Body of pancreas (tissue), 4 donors: Measurements from ENCODE around the gene S100P. TPM values are rescaled to one million over a fixed set of nuclear protein-coding genes. Genes with fewer than 3 reads are reported as not detected.

Source experiments
- ATAC-seq: fragments of 150-250 bp; one replicate; pipeline ENCODE4 v1.9.1; 2016
- DNase-seq, 4 donors: peaks; one replicate each; pipeline ENCODE4 v3.0.0-alpha.2; 2019
- H3K27ac ChIP-seq, 4 donors: fragments of 200-600 bp; sonication (generic); 1 replicate in 3 of 4; 2 replicates in 1 of 4; pipeline versions ENCODE4 v1.5.1 to v1.6.1; 2016 to 2019; ENCODE audit warnings: mild to moderate bottlenecking in 1 of 4, mixed read lengths in 1 of 4, moderate library complexity in 1 of 4
- H3K27me3 ChIP-seq, 2 donors: fragments of 200-600 bp; sonication (generic); one replicate each; pipeline ENCODE4 v1.6.0; 2016; ENCODE audit warnings: mild to moderate bottlenecking in 1 of 2
- H3K36me3 ChIP-seq, 2 donors: fragments of 200-600 bp; sonication (generic); replicated peaks in 1 of 2; 2 replicates each; pipeline ENCODE4 v1.5.1; 2016; ENCODE audit warnings: low read depth in 2 of 2; ENCODE audit not compliant: insufficient read depth in 1 of 2
- H3K4me1 ChIP-seq: fragments of 200-600 bp; sonication (generic); one replicate; pipeline ENCODE4 v1.6.0; 2016
- H3K4me3 ChIP-seq, 2 donors: fragments of 200-600 bp; sonication (generic); 1 replicate in 1 of 2; 2 replicates in 1 of 2; pipeline ENCODE4 v1.5.1; 2016 to 2019
- H3K9me3 ChIP-seq, 3 donors: fragments of 200-600 bp; sonication (generic); 1 replicate in 2 of 3; 2 replicates in 1 of 3; pipeline ENCODE4 v1.5.1; 2016
- POLR2A ChIP-seq, 3 donors: fragments of 450-650 bp; IDR thresholded peaks; one replicate each; pipeline ENCODE4 v1.6.1; 2016; ENCODE audit warnings: antibody characterized with exemption in 3 of 3, mild to moderate bottlenecking in 2 of 3
- WGBS, 2 donors: methylation state at CpG; one replicate each; pipeline ENCODE4 v1.1.5; 2017; 5-methylcytosine and 5-hydroxymethylcytosine counted together
- intact Hi-C: fragments of 100-400 bp; cut with DNase I; formaldehyde crosslinking; loops from one replicate; pipeline ENCODE4 v1.15.1; 2023
- total RNA-seq, 2 donors: library from RNA; depleted of rRNA; stranded (reverse); fragments of >200 nt; gene quantifications; one replicate each; pipeline ENCODE4 v1.1.0, GENCODE V29; 2016
- TF ChIP-seq, protein P1 (sequence below), 7 experiments: fragments of 450-650 bp in 4 of 7; fragments of 200-600 bp in 3 of 7; sonication (generic) in 3 of 7; IDR thresholded peaks; one replicate each; pipeline ENCODE4 v1.5.1; 2016 to 2019; ENCODE audit warnings: antibody characterized with exemption in 7 of 7

S100P gene
- total RNA-seq, 2 donors from 2014 or later = 1.0 TPM; not detected in 1

DNA sequence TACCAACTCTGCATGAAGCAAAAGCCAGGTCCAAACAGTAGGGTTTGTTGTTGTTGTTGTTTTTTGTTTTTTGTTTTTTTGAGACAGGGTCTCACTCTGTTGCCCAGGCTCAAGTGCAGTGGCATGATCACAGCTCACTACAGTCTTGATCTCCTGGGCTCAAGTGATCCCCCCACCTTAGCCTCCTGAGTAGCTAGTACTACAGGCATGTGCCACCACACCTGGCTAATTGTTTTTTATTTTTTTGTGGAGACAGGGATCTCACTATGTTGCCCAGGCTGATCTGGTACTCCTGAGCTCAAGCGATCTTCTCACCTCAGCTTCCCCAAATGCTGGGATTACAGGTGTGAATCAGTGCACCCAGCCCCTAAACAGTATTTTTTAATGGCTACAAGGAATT is 6.2 kb downstream of the S100P start:
- Histone ChIP-seq H3K4me1 (peaks cover 14% of the 10 kb centered on the region), H3K27ac (no peak overlapping the region), H3K27me3 (no peaks in the 10 kb centered on the region), H3K9me3 (no peaks in the 10 kb centered on the region), H3K4me3 (no peak overlapping the region), H3K36me3 (no peaks in the 10 kb centered on the region)
- DNase-seq = no peak
- no peak for ATAC-seq
- 96 to 100% methylated on average over 1 of the region's 1 CpG for WGBS, 2 donors
- intact Hi-C loops = no loop called here
- no peak for TF ChIP-seq POLR2A (IDR thresholded peaks at IDR 0.05)
- TF ChIP-seq, protein P1, sequence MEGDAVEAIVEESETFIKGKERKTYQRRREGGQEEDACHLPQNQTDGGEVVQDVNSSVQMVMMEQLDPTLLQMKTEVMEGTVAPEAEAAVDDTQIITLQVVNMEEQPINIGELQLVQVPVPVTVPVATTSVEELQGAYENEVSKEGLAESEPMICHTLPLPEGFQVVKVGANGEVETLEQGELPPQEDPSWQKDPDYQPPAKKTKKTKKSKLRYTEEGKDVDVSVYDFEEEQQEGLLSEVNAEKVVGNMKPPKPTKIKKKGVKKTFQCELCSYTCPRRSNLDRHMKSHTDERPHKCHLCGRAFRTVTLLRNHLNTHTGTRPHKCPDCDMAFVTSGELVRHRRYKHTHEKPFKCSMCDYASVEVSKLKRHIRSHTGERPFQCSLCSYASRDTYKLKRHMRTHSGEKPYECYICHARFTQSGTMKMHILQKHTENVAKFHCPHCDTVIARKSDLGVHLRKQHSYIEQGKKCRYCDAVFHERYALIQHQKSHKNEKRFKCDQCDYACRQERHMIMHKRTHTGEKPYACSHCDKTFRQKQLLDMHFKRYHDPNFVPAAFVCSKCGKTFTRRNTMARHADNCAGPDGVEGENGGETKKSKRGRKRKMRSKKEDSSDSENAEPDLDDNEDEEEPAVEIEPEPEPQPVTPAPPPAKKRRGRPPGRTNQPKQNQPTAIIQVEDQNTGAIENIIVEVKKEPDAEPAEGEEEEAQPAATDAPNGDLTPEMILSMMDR (IDR thresholded peaks at IDR 0.05) = no peak

- no peak overlapping the region for H3K27ac ChIP-seq
- H3K36me3 ChIP-seq = no peaks in the 10 kb centered on the region
- no peaks in the 10 kb centered on the region for H3K9me3 ChIP-seq
- no peak overlapping the region for H3K4me3 ChIP-seq
- DNase-seq (no peak), ATAC-seq (no peak)
- no peaks in the 10 kb centered on the region for H3K27me3 ChIP-seq
- intact Hi-C loops = no loop called here
- 85 to 89% methylated on average over 13 of the region's 13 CpGs for WGBS, 2 donors
- peaks cover 17% of the 10 kb centered on the region for H3K4me1 ChIP-seq
- TF ChIP-seq, protein P1 (IDR thresholded peaks at IDR 0.05) = no peak
These were observed 7.7 kb downstream of the S100P start for GRCh38 chr4:6701371-6701770.

DNA sequence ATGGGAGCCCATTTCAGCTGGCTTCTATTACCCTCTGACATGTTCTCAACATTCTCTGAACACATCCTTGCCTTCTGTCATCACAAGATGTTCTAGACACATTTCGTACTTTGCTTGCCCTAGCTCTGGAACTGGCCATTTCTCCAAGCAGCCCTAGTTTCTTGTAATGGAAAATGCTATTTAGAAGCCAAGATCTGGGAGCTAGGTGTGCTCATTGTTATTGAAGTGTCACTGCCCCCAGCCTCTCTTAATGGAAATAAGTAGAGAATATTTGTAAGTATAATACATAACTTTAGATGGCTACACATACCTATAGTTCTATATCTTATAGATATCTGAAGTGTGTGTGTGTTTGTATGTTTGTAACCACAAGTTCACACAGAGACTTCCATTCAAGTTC is 9.1 kb downstream of the S100P start:
- no peak for TF ChIP-seq POLR2A (IDR thresholded peaks at IDR 0.05)
- TF ChIP-seq, protein P1 (IDR thresholded peaks at IDR 0.05) = no peak
- ATAC-seq = no peak
- H3K4me3 ChIP-seq = no peak overlapping the region
- whole genome bisulfite sequencing, 2 donors = 0% methylated on average over 1 of the region's 1 CpG
- H3K27ac ChIP-seq = no peak overlapping the region
- no peaks in the 10 kb centered on the region for H3K9me3 ChIP-seq
- no peak for DNase-seq
- intact Hi-C loops = no loop called here
- peaks cover 31% of the 10 kb centered on the region for H3K4me1 ChIP-seq
- H3K36me3 ChIP-seq = no peaks in the 10 kb centered on the region
- no peaks in the 10 kb centered on the region for H3K27me3 ChIP-seq

- 65 to 68% methylated on average over 3 of the region's 3 CpGs for WGBS, 2 donors
- no peak for DNase-seq
These were observed 10.1 kb downstream of the S100P start for GRCh38 chr4:6703786-6704185.

GRCh38 chr4:6705646-6706045 is 12.0 kb downstream of the S100P start:
- ATAC-seq = no peak
- WGBS, 2 donors = 93% methylated on average over 2 of the region's 2 CpGs
- Histone ChIP-seq H3K4me3 (no peak overlapping the region), H3K27me3 (no peaks in the 10 kb centered on the region), H3K36me3 (no peaks in the 10 kb centered on the region), H3K4me1 (peaks cover 46% of the 10 kb centered on the region), H3K27ac (no peak overlapping the region), H3K9me3 (no peaks in the 10 kb centered on the region)
- intact Hi-C loops = no loop called here
- TF ChIP-seq, protein P1 (IDR thresholded peaks at IDR 0.05) = no peak
- TF ChIP-seq POLR2A (IDR thresholded peaks at IDR 0.05) = no peak
- no peak for DNase-seq

More at GRCh38 chr4:6703786-6704185, 10.1 kb downstream of the S100P start:
- H3K27ac ChIP-seq = no peak overlapping the region
- no peaks in the 10 kb centered on the region for H3K27me3 ChIP-seq
- H3K9me3 ChIP-seq = no peaks in the 10 kb centered on the region
- H3K36me3 ChIP-seq = no peaks in the 10 kb centered on the region
- H3K4me3 ChIP-seq = no peak overlapping the region
- no peak for ATAC-seq
- peaks cover 39% of the 10 kb centered on the region for H3K4me1 ChIP-seq
- intact Hi-C loops = no loop called here
- no peak for TF ChIP-seq POLR2A (IDR thresholded peaks at IDR 0.05)
- TF ChIP-seq, protein P1 (IDR thresholded peaks at IDR 0.05) = no peak
